Epithelial cell of esophagus (primary cell): ENCODE results near the gene RNF168.
"Not testable (repeated sequence)": the region's sequence is repeated elsewhere in the genome, so short reads cannot be mapped to it uniquely, and the experiment has no call there.

ENCODE experiments used
- DNase-seq: peaks from one replicate; pipeline ENCODE4 v3.0.0; 2010; ENCODE audit warnings: low read depth
- H3K4me3 ChIP-seq: 2 replicates; pipeline ENCODE4 v1.5.1; 2011; ENCODE audit warnings: mild to moderate bottlenecking, low read length, control low read depth
- CTCF ChIP-seq: IDR thresholded peaks from 2 replicates; pipeline ENCODE4 v1.5.1; 2011; ENCODE audit warnings: low read depth, mild to moderate bottlenecking, low read length, control low read depth, inconsistent platforms; ENCODE audit not compliant: insufficient read depth; ENCODE audit errors: missing control alignments

The RNF168 gene

GRCh38 chr3:196440041-196440537 is 63.5 kb downstream of the RNF168 start:
- TF ChIP-seq CTCF, result no peak
- no peak for DNase-seq
- H3K4me3 ChIP-seq, result no peak overlapping the region

GRCh38 chr3:196432137-196432879 is 71.3 kb downstream of the RNF168 start, which contains the start of gene UBXN7:
UBXN7 (minus strand) TSS chr3:196432427; CDS start chr3:196432399, 28 bp downstream.
- no peak for TF ChIP-seq CTCF
- peak; percentile 93 for DNase-seq

GRCh38 chr3:196431181-196432136 is 72.1 kb downstream of the RNF168 start:
- TF ChIP-seq CTCF, result no peak
- peak overlapping the region; percentile 93 for H3K4me3 ChIP-seq
- DNase-seq, result peak; percentile 62

More at GRCh38 chr3:196432137-196432879, 71.3 kb downstream of the RNF168 start, which contains the start of gene UBXN7:
- peak within 1 kb of the TSS; percentile 93 for H3K4me3 ChIP-seq

- H3K4me3 ChIP-seq, result no peak overlapping the region
- no peak for DNase-seq
- no peak for TF ChIP-seq CTCF
Measured at GRCh38 chr3:196428041-196428440, 75.5 kb downstream of the RNF168 start.

DNA sequence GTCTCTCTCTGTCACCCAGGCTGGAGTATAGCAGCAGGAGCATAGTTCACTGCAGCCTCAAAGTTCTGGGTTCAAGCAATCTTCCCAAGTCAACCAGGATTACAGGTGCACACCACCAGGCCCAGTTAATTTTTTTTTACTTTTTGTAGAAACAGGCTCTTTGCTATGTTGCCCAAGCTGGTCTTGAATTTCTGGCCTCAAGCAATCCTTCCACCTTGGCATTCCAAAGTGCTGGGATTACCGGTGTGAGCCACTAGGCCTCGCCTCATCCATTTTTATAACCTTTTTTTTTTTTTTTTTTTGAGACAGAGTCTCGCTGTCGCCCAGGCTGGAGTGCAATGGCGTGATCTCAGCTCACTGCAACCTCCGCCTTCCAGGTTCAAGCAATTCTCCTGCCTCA is 79.1 kb downstream of the RNF168 start:
- not testable (repeated sequence) for H3K4me3 ChIP-seq
- peak; percentile 9 for DNase-seq

- TF ChIP-seq CTCF, result no peak
- H3K4me3 ChIP-seq, result no peak overlapping the region
- no peak for DNase-seq
Measured at GRCh38 chr3:196423044-196423781, 80.4 kb downstream of the RNF168 start.

DNA sequence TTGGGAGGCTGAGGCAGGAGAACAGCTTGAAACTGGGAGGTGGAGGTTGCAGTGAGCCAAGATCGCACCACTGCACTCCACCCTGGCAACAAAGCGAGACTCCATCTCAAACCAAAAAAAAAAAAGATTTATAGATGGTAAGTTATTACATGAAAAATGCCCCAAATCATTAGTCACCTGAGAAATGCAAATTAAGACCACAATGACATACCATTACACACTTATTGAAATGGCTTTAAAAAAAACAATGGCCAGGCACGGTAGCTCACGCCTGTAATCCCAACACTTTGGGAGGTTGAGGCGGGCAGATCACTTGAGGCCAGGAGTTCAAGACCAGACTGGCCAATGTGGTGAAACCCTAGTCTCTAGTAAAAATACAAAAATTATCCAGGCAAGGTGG is 81.9 kb downstream of the RNF168 start:
- DNase-seq, H3K4me3 ChIP-seq: not testable (repeated sequence)
